GM12878 (cell line): Measurements from ENCODE around the gene TSHZ2. TPM values are rescaled to one million over a fixed set of nuclear protein-coding genes. Genes with fewer than 3 reads are reported as not detected.
A peak's percentile ranks its signal among the peaks of the same experiment; 100 is the strongest.

Experiments used
- ATAC-seq: fragments of 200-7000 bp; cut with Tn5 transposase; 3 replicates; pipeline ENCODE4 v1.9.1; 2020; ENCODE audit warnings: mild to moderate bottlenecking, moderate library complexity
- BruUV-seq: library from RNA; stranded (reverse); fragments of 400-500 nt; replicated peaks from 2 replicates; lab custom pipeline; 2021; lab: Mats Ljungman, UMichigan
- CTCF ChIA-PET: fragments of 300-600 bp; sonication (Branson Sonifier 250); formaldehyde crosslinking; extraction: SDS; loops from one replicate; lab custom pipeline; 2021; ENCODE audit warnings: inconsistent platforms; lab: Yijun Ruan, JAX
- POLR2A ChIA-PET: fragments of 350-600 bp; formaldehyde crosslinking; extraction: SDS; loops from one replicate; lab custom pipeline; 2021; ENCODE audit warnings: inconsistent platforms; lab: Charles Lee
- RAD21 ChIA-PET: fragments of 300-600 bp; sonication (Branson Sonifier 250); formaldehyde crosslinking; loops from one replicate; lab custom pipeline; 2023; ENCODE audit warnings: antibody characterized with exemption; ENCODE audit not compliant: unreplicated experiment; lab: Charles Lee
- SMC1A ChIA-PET: fragments of 300-600 bp; sonication (Branson Sonifier 250); formaldehyde crosslinking; loops from one replicate; lab custom pipeline; 2023; ENCODE audit not compliant: unreplicated experiment, uncharacterized antibody; lab: Charles Lee
- DNase-seq: peaks from one replicate; pipeline ENCODE4 v3.0.0-alpha.2; 2011; ENCODE audit warnings: low read depth, low spot score
- FAIRE-seq: peaks from 3 replicates; lab custom pipeline; 2011; peaks lifted over from hg19 to GRCh38; lab: Jason Lieb, UNC
- H2AFZ ChIP-seq: 2 replicates; pipeline ENCODE4 v1.6.0; 2011; ENCODE audit warnings: low read depth, low read length, control low read depth; ENCODE audit not compliant: control insufficient read depth
- H3K27ac ChIP-seq: 2 replicates; pipeline ENCODE4 v1.5.1; 2011; ENCODE audit warnings: control low read depth; ENCODE audit not compliant: control insufficient read depth, insufficient read depth
- H3K27me3 ChIP-seq, 2 experiments: replicated peaks in 1 of 2; 2 replicates each; pipeline versions ENCODE4 v1.6.0 to v1.6.1; 2011; ENCODE audit warnings: low read length in 1 of 2; ENCODE audit not compliant: control insufficient read depth in 2 of 2, insufficient read depth in 2 of 2
- H3K36me3 ChIP-seq, 2 experiments: 2 replicates each; pipeline ENCODE4 v1.5.1; 2011; ENCODE audit warnings: low read length in 1 of 2; ENCODE audit not compliant: control insufficient read depth in 2 of 2, insufficient read depth in 2 of 2
- H3K4me1 ChIP-seq: 2 replicates; pipeline ENCODE4 v1.6.1; 2011; ENCODE audit warnings: mild to moderate bottlenecking, low read length, moderate library complexity, mixed read lengths; ENCODE audit not compliant: control insufficient read depth, insufficient read depth
- H3K4me2 ChIP-seq: 2 replicates; pipeline ENCODE4 v1.6.0; 2011; ENCODE audit warnings: control low read depth; ENCODE audit not compliant: control insufficient read depth, insufficient read depth
- H3K4me3 ChIP-seq: fragments of 200-600 bp; sonication (generic); 2 replicates; pipeline ENCODE4 v1.5.1; 2016
- H3K79me2 ChIP-seq: 2 replicates; pipeline ENCODE4 v1.6.0; 2011; ENCODE audit warnings: low read length; ENCODE audit not compliant: control insufficient read depth, insufficient read depth
- H3K9ac ChIP-seq: 2 replicates; pipeline ENCODE4 v1.8.0; 2011; ENCODE audit warnings: low read length, control low read depth, mixed read lengths; ENCODE audit not compliant: control insufficient read depth, insufficient read depth
- H3K9me3 ChIP-seq: replicated peaks from 3 replicates; pipeline ENCODE4 v1.5.1; 2011; ENCODE audit warnings: mild to moderate bottlenecking, low read length; ENCODE audit not compliant: control insufficient read depth, insufficient read depth
- H4K20me1 ChIP-seq: 2 replicates; pipeline ENCODE4 v1.6.0; 2011; ENCODE audit not compliant: control insufficient read depth, insufficient read depth
- BMI1 ChIP-seq: fragments of 450-650 bp; IDR thresholded peaks from 2 replicates; pipeline ENCODE4 v1.6.1; 2016; ENCODE audit warnings: mild to moderate bottlenecking, moderate library complexity, borderline replicate concordance
- CTCF ChIP-seq, 3 experiments: IDR thresholded peaks in 2 of 3; conservative IDR thresholded peaks in 1 of 3; 2 replicates each; pipeline ENCODE4 v1.5.1; 2011; ENCODE audit warnings: low read depth in 3 of 3, low read length in 3 of 3, mild to moderate bottlenecking in 3 of 3, control low read depth in 2 of 3, moderate library complexity in 2 of 3, inconsistent platforms in 1 of 3, mixed read lengths in 1 of 3; ENCODE audit not compliant: control insufficient read depth in 2 of 3, insufficient read depth in 1 of 3; ENCODE audit errors: extremely low read depth in 1 of 3
- TARDBP ChIP-seq: IDR thresholded peaks from 2 replicates; pipeline ENCODE4 v1.6.1; 2016; ENCODE audit warnings: borderline replicate concordance
- WRNIP1 ChIP-seq: IDR thresholded peaks from 2 replicates; pipeline ENCODE4 v1.6.1; 2011; ENCODE audit warnings: low read depth, low read length, improper control_type of control experiment, borderline replicate concordance
- ZBTB40 ChIP-seq: fragments of 450-650 bp; IDR thresholded peaks from 2 replicates; pipeline ENCODE4 v1.6.1; 2016; ENCODE audit warnings: mild to moderate bottlenecking, moderate library complexity, borderline replicate concordance
- WGBS: methylation state at CpG from one replicate; pipeline ENCODE4 v1.1.6; 2016; ENCODE audit warnings: low lambda C conversion rate; ENCODE audit not compliant: insufficient replicate concordance, insufficient coverage; ENCODE audit errors: missing lambda C conversion rate; 5-methylcytosine and 5-hydroxymethylcytosine counted together
- in situ Hi-C: fragments of 300-500 bp; cut with MboI; formaldehyde crosslinking; loops from 9 replicates; pipeline ENCODE4 v1.14.3; 2018; ENCODE audit warnings: mixed read lengths
- intact Hi-C: fragments of 100-400 bp; cut with micrococcal nuclease; formaldehyde crosslinking; loops from one replicate; pipeline ENCODE4 v1.14.2; 2022; ENCODE audit not compliant: unreplicated experiment
- polyA plus RNA-seq, 11 experiments: library from polyadenylated mRNA; depleted of rRNA in 4 of 11; unstranded in 6 of 11; stranded (reverse) in 5 of 11; fragments of >200 nt; fragmentation: Nextera tagmentation in 4 of 11; fragmentation: Illumina TruSeq in 1 of 11; extraction: Ambion mirVana in 4 of 11; extraction: Trizol in 1 of 11; gene quantifications; 1 replicate in 1 of 11; 2 replicates in 10 of 11; pipeline versions ENCODE4 v1.2.1 to v1.2.3, GENCODE V29; 2011 to 2016; ENCODE audit warnings: inconsistent platforms in 2 of 11, missing spikeins in 2 of 11, low read depth in 1 of 11
- total RNA-seq, 4 experiments: library from RNA; depleted of rRNA in 3 of 4; stranded (reverse); fragments of >200 nt in 3 of 4; fragmentation: Illumina TruSeq in 1 of 4; extraction: Trizol in 1 of 4; gene quantifications; 2 replicates each; pipeline versions ENCODE4 v1.2.1 to v1.2.3, GENCODE V29; 2013 to 2021

TSHZ2 gene
- total and polyA plus RNA-seq, 10 of the 15 experiments (the other 5 are each of a cell fraction or from before 2014, with no cell fraction given): 0.01 to 0.86 (median 0.13) TPM; not detected in 2

GRCh38 chr20:53124075-53124551, 152.0 kb downstream of the TSHZ2 start:
- H3K27me3 ChIP-seq: peaks cover 0 to 2% of the 10 kb centered on the region in 2 experiments; a peak in 1 of 4 replicates
- POLR2A ChIA-PET: no interaction called here
- no TSS peak for BruUV-seq
- TF ChIP-seq CTCF (IDR thresholded peaks at IDR 0.05 in 2 of 3, conservative IDR thresholded peaks at IDR 0.05 in 1 of 3; ENCODE audit: control insufficient read depth in 2 of 3, extremely low read depth in 1 of 3, insufficient read depth in 1 of 3, low read depth in 3 of 3, low read length in 3 of 3): peak in 1 of 3 experiments; percentile 5; a peak in 1 of 6 replicates
- TF ChIP-seq TARDBP: no peak
- TF ChIP-seq BMI1: no peak
- no peak overlapping the region for H3K27ac ChIP-seq
- RAD21 ChIA-PET: no interaction called here
- H3K36me3 ChIP-seq: no peaks in the 10 kb centered on the region
- no peak overlapping the region for H3K4me3 ChIP-seq
- intact Hi-C loops: no loop called here
- H4K20me1 ChIP-seq: no peaks in the 10 kb centered on the region
- in situ Hi-C loops: no loop called here
- no peak overlapping the region for H2AFZ ChIP-seq
- DNase-seq (no peak), FAIRE-seq (no peak), ATAC-seq (no peak)
- H3K4me2 ChIP-seq: no peak overlapping the region
- H3K4me1 ChIP-seq: no peaks in the 10 kb centered on the region
- SMC1A ChIA-PET: interaction anchor here (0.6 kb wide), 1 partner anchor 925 kb away, joined by 3 read pairs; no protein-coding TSS in a partner anchor
- no peak overlapping the region for H3K9ac ChIP-seq
- WGBS: 46% methylated on average over 3 of the region's 3 CpGs
- H3K9me3 ChIP-seq: no peaks in the 10 kb centered on the region
- no peaks in the 10 kb centered on the region for H3K79me2 ChIP-seq
- CTCF ChIA-PET: interaction anchor here (1.3 kb wide), 1 partner anchor 15 kb away, joined by 3 read pairs; no protein-coding TSS in a partner anchor

GRCh38 chr20:53124803-53125202, 152.6 kb downstream of the TSHZ2 start:
- FAIRE-seq (no peak), ATAC-seq (no peak), DNase-seq (no peak)
- no peaks in the 10 kb centered on the region for H3K9me3 ChIP-seq
- POLR2A ChIA-PET: no interaction called here
- H3K79me2 ChIP-seq: no peaks in the 10 kb centered on the region
- no peak overlapping the region for H3K4me3 ChIP-seq
- RAD21 ChIA-PET: no interaction called here
- no TSS peak for BruUV-seq
- in situ Hi-C loops: no loop called here
- peaks cover 0 to 2% of the 10 kb centered on the region in 2 experiments; a peak in 1 of 4 replicates for H3K27me3 ChIP-seq
- H3K4me1 ChIP-seq: no peaks in the 10 kb centered on the region
- CTCF ChIA-PET: interaction anchor here (1.3 to 1.4 kb wide), 2 partner anchors 14 to 166 kb away, joined by 3 read pairs; no protein-coding TSS in a partner anchor
- H2AFZ ChIP-seq: no peak overlapping the region
- SMC1A ChIA-PET: no interaction called here
- H3K27ac ChIP-seq: no peak overlapping the region
- TF ChIP-seq WRNIP1 (no peak), ZBTB40 (peak; percentile 74)
- WGBS: 20% methylated on average over 3 of the region's 3 CpGs
- intact Hi-C loops: no loop called here
- H3K4me2 ChIP-seq: no peak overlapping the region
- no peaks in the 10 kb centered on the region for H3K36me3 ChIP-seq
- H4K20me1 ChIP-seq: no peaks in the 10 kb centered on the region
- no peak overlapping the region for H3K9ac ChIP-seq
